Karpas-422 (cell line): ENCODE measurements around the gene MEP1A. TPM values are rescaled to one million over a fixed set of nuclear protein-coding genes. Genes with fewer than 3 reads are reported as not detected.

Experiments used
- DNase-seq: peaks from one replicate; pipeline ENCODE4 v3.0.0-alpha.2; 2015
- H2AFZ ChIP-seq: fragments of 200-600 bp; sonication (generic); 2 replicates; pipeline ENCODE4 v1.6.1; 2014; ENCODE audit warnings: antibody characterized with exemption, low read length, mixed read lengths
- H3K27ac ChIP-seq: fragments of 200-600 bp; sonication (generic); 2 replicates; pipeline ENCODE4 v1.5.1; 2014; ENCODE audit warnings: mild to moderate bottlenecking, low read length, moderate library complexity
- H3K27me3 ChIP-seq: fragments of 200-600 bp; sonication (generic); 2 replicates; pipeline ENCODE4 v1.6.1; 2014; ENCODE audit warnings: low read length, mixed read lengths
- H3K36me3 ChIP-seq: fragments of 200-600 bp; sonication (generic); 2 replicates; pipeline ENCODE4 v1.6.1; 2014; ENCODE audit warnings: low read length, mixed read lengths; ENCODE audit not compliant: insufficient read depth
- H3K4me1 ChIP-seq: fragments of 200-600 bp; sonication (generic); 2 replicates; pipeline ENCODE4 v1.6.1; 2014; ENCODE audit warnings: mild to moderate bottlenecking, low read length, mixed read lengths
- H3K4me2 ChIP-seq: fragments of 200-600 bp; sonication (generic); 2 replicates; pipeline ENCODE4 v1.6.1; 2014; ENCODE audit warnings: low read length, low read depth, mild to moderate bottlenecking; ENCODE audit not compliant: poor library complexity, severe bottlenecking
- H3K4me3 ChIP-seq: fragments of 200-600 bp; sonication (generic); 2 replicates; pipeline ENCODE4 v1.5.1; 2014; ENCODE audit warnings: mild to moderate bottlenecking, antibody characterized with exemption, low read length, mixed read lengths
- H3K79me2 ChIP-seq: fragments of 200-600 bp; sonication (generic); 2 replicates; pipeline ENCODE4 v1.6.1; 2014; ENCODE audit warnings: mild to moderate bottlenecking, low read length, mixed read lengths
- H3K9ac ChIP-seq: fragments of 200-600 bp; sonication (generic); 2 replicates; pipeline ENCODE4 v1.6.0; 2014; ENCODE audit warnings: low read length
- H3K9me2 ChIP-seq: fragments of 200-600 bp; sonication (generic), shearing (Covaris generic); replicated peaks from 2 replicates; pipeline ENCODE4 v1.6.0; 2014; ENCODE audit warnings: mild to moderate bottlenecking, low read length, moderate library complexity; ENCODE audit not compliant: insufficient read depth
- H3K9me3 ChIP-seq: fragments of 300-700, 200-600 bp; sonication (generic); 2 replicates; pipeline ENCODE4 v1.6.1; 2014; ENCODE audit warnings: low read length, mixed read lengths
- H4K20me1 ChIP-seq: fragments of 200-600 bp; sonication (generic); 2 replicates; pipeline ENCODE4 v1.6.1; 2014; ENCODE audit warnings: mild to moderate bottlenecking, antibody characterized with exemption, low read length, low read depth; ENCODE audit not compliant: insufficient read depth
- total RNA-seq: library from RNA; depleted of rRNA; stranded (reverse); fragments of >200 nt; shearing (Covaris generic); gene quantifications from 2 replicates; pipeline ENCODE4 v1.2.3, GENCODE V29; 2014; ENCODE audit warnings: low replicate concordance; rRNA removed

Gene MEP1A
- total RNA-seq, 1 experiment from 2014 or later = not detected

GRCh38 chr6:46882645-46883044 is 89.5 kb downstream of the MEP1A start:
- Histone ChIP-seq H4K20me1 (no peaks in the 10 kb centered on the region), H3K79me2 (no peaks in the 10 kb centered on the region), H3K9me3 (no peaks in the 10 kb centered on the region), H3K9ac (no peak overlapping the region), H3K36me3 (no peaks in the 10 kb centered on the region), H3K9me2 (no peaks in the 10 kb centered on the region), H3K27ac (no peak overlapping the region), H3K4me3 (no peak overlapping the region), H3K4me2 (no peak overlapping the region), H3K27me3 (no peaks in the 10 kb centered on the region), H2AFZ (no peak overlapping the region), H3K4me1 (no peaks in the 10 kb centered on the region)
- DNase-seq = no peak

- H3K4me1 ChIP-seq = no peaks in the 10 kb centered on the region
- no peaks in the 10 kb centered on the region for H3K27me3 ChIP-seq
- no peak for DNase-seq
- H3K36me3 ChIP-seq = no peaks in the 10 kb centered on the region
- H2AFZ ChIP-seq = no peak overlapping the region
- H3K27ac ChIP-seq = no peak overlapping the region
- H3K9me2 ChIP-seq = no peaks in the 10 kb centered on the region
- no peaks in the 10 kb centered on the region for H3K79me2 ChIP-seq
- H3K9me3 ChIP-seq = no peaks in the 10 kb centered on the region
- H3K4me2 ChIP-seq = no peak overlapping the region
- H4K20me1 ChIP-seq = no peaks in the 10 kb centered on the region
- H3K4me3 ChIP-seq = no peak overlapping the region
- no peak overlapping the region for H3K9ac ChIP-seq
Observed at GRCh38 chr6:46888031-46888430, 94.8 kb downstream of the MEP1A start.

- Histone ChIP-seq H3K36me3 (no peaks in the 10 kb centered on the region), H3K79me2 (no peaks in the 10 kb centered on the region), H3K9me3 (no peaks in the 10 kb centered on the region), H3K9me2 (no peaks in the 10 kb centered on the region), H2AFZ (no peak overlapping the region), H3K4me1 (no peaks in the 10 kb centered on the region), H3K4me2 (no peak overlapping the region), H3K9ac (no peak overlapping the region), H3K27ac (no peak overlapping the region), H3K4me3 (no peak overlapping the region), H4K20me1 (no peaks in the 10 kb centered on the region), H3K27me3 (no peaks in the 10 kb centered on the region)
- no peak for DNase-seq
Observed at GRCh38 chr6:46888578-46888977, 95.4 kb downstream of the MEP1A start.

Other genes with a start within 250 kb of the MEP1A start
- 8.2 and 15.4 TPM in 2 replicates for gene CYP39A1, start 140.6 kb upstream of the MEP1A start, total RNA-seq
- 167 and 178 TPM in 2 replicates for gene SLC25A27, start 140.4 kb upstream of the MEP1A start, total RNA-seq
- 3.5 and 5.4 TPM in 2 replicates for gene TDRD6, start 105.5 kb upstream of the MEP1A start, total RNA-seq
- not detected in 2 replicates for gene PLA2G7, start 58.0 kb upstream of the MEP1A start, total RNA-seq
- gene ANKRD66, start 46.5 kb upstream of the MEP1A start, total RNA-seq = not detected in 2 replicates
- gene ADGRF5, start 128.5 kb downstream of the MEP1A start, total RNA-seq = not detected in 2 replicates
- gene ADGRF1, start 248.9 kb downstream of the MEP1A start, total RNA-seq = not detected in 2 replicates